GM18517 (cell line): ENCODE data around the gene ARPC5L.
A peak's percentile ranks its signal among the peaks of the same experiment; 100 is the strongest.

Experiments used
- ATAC-seq: cut with Tn5 transposase; IDR thresholded peaks from one replicate; pipeline ENCODE4 v1.9.1; 2021; ENCODE audit warnings: mild to moderate bottlenecking, moderate library complexity; ENCODE audit not compliant: unreplicated experiment

ARPC5L gene

GRCh38 chr9:124860582-124861341, 1.2 kb upstream of the ARPC5L start:
- ATAC-seq, result no peak

- no peak for ATAC-seq
Measured at GRCh38 chr9:124863371-124863871, 1.5 kb downstream of the ARPC5L start.

GRCh38 chr9:124868511-124869465, 6.9 kb downstream of the ARPC5L start:
- peak; percentile 44 for ATAC-seq

- peak; percentile 15 for ATAC-seq
Measured at GRCh38 chr9:124869466-124869985, 7.6 kb downstream of the ARPC5L start.

GRCh38 chr9:124869986-124870560, 8.1 kb downstream of the ARPC5L start:
- peak; percentile 42 for ATAC-seq

- no peak for ATAC-seq
Measured at GRCh38 chr9:124870723-124871122, 8.8 kb downstream of the ARPC5L start.

GRCh38 chr9:124871156-124871561, 9.2 kb downstream of the ARPC5L start:
- ATAC-seq, result no peak

GRCh38 chr9:124873664-124874063, 11.7 kb downstream of the ARPC5L start:
- no peak for ATAC-seq

- ATAC-seq, result no peak
Measured at GRCh38 chr9:124875501-124875900, 13.6 kb downstream of the ARPC5L start.

- ATAC-seq, result no peak
Measured at GRCh38 chr9:124877021-124877782, 15.3 kb downstream of the ARPC5L start.

- ATAC-seq, result no peak
Measured at GRCh38 chr9:124878021-124878420, 16.1 kb downstream of the ARPC5L start.

GRCh38 chr9:124878518-124878917, 16.6 kb downstream of the ARPC5L start:
- no peak for ATAC-seq

- no peak for ATAC-seq
Measured at GRCh38 chr9:124879226-124879625, 17.3 kb downstream of the ARPC5L start.

GRCh38 chr9:124880501-124880900, 18.6 kb downstream of the ARPC5L start:
- ATAC-seq, result no peak

- ATAC-seq, result no peak
Measured at GRCh38 chr9:124881138-124881743, 19.3 kb downstream of the ARPC5L start.

- ATAC-seq, result no peak
Measured at GRCh38 chr9:124882231-124882630, 20.3 kb downstream of the ARPC5L start.

GRCh38 chr9:124884376-124884775, 22.4 kb downstream of the ARPC5L start:
- ATAC-seq, result no peak

- ATAC-seq, result no peak
Measured at GRCh38 chr9:124885551-124885950, 23.6 kb downstream of the ARPC5L start.

- no peak for ATAC-seq
Measured at GRCh38 chr9:124886461-124886860, 24.5 kb downstream of the ARPC5L start.
